Measurements from ENCODE around the gene TDRD10.
A peak's percentile ranks its signal among the peaks of the same experiment; 100 is the strongest.

The TDRD10 gene

DNA sequence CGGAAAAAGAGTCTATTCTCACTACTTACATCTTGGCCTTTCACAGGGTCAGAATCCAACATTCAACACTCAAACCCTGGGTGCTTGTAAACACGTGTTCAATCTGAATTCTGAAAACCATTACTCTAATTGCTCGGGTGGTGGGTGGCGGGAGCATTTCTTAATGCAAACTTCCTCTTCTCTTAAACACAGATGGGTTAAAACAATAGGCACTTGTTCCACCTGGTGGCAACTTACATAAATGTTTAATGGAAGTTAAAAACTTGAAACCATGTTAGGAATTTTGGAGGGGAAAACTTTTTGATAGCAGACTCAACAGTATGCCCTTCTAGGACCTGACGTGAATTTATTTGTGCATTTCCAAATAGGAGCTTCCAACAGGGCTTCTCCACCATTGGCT is 23.4 kb upstream of the TDRD10 start:
- WGBS (ENCODE audit: insufficient coverage): 14% methylated on average over 1 of the region's 5 CpGs
- CTCF ChIA-PET: interaction anchor here (0.6 to 20.1 kb wide), 17 partner anchors 12 to 146 kb away, joined by 3 to 341 read pairs (median 5); partner anchors contain the start of gene UBE2Q1
- H3K9me3 ChIP-seq (ENCODE audit: control extremely low read depth in 1 of 5, control insufficient read depth in 4 of 5, insufficient read depth in 2 of 5, low read depth in 1 of 5, low read length in 4 of 5): no peaks in the 10 kb centered on the region

DNA sequence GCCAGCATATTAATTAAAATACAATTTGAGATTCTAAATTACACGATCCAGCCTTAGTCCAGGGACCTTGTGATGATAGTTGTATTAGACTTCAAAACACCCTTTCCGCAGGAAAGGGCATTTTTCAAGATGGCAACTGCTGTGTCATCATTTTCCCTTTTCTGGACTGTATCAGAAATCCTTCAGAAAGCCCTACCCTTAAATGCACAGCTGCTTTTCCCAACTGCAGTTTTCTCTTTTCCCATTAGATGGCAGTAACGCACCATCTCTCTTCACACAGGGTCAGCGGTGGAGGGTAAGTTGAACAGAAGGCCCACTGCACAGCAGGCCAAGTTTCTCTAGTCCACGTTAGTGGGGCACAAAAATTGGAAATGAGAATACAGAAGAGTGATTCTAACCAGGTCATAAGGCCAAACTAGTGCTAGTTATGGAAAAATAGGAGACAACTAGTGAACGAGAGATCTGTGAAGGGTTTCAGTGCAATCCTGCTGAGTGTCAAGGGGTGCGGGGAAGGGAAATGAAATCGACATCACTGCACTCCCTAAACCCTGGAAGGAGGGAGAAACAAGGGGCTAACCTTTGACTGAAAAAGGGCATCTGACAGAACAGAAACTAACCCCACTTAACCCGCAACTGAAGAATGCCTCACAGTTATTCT is 22.1 kb upstream of the TDRD10 start:
- WGBS (ENCODE audit: insufficient coverage): 50% methylated on average over 3 of the region's 9 CpGs
- H3K27ac ChIP-seq (ENCODE audit: insufficient read depth in 1 of 2, low read depth in 1 of 2, low read length in 2 of 2, poor library complexity in 1 of 2, severe bottlenecking in 2 of 2): no peak overlapping the region
- peak; percentile 72 to 81 (median 80) for DNase-seq
- H3K27me3 ChIP-seq (replicated peaks in 2 of 5; ENCODE audit: control insufficient read depth in 4 of 5, insufficient read depth in 5 of 5, low read length in 4 of 5): no peaks in the 10 kb centered on the region
- H3K4me1 ChIP-seq (ENCODE audit: control extremely low read depth in 1 of 4, control insufficient read depth in 4 of 4, insufficient read depth in 4 of 4, low read length in 3 of 4): peaks cover 2 to 44% (median 21%) of the 10 kb centered on the region in 4 experiments
- CTCF ChIA-PET: interaction anchor here (0.6 to 20.1 kb wide), 32 partner anchors 8 to 456 kb away, joined by 3 to 341 read pairs (median 5); partner anchors contain the start of genes PMVK and UBE2Q1
- H3K36me3 ChIP-seq (ENCODE audit: control insufficient read depth in 4 of 4, insufficient read depth in 4 of 4, low read length in 3 of 4): no peaks in the 10 kb centered on the region
- H3K9me3 ChIP-seq (ENCODE audit: control extremely low read depth in 1 of 5, control insufficient read depth in 4 of 5, insufficient read depth in 2 of 5, low read depth in 1 of 5, low read length in 4 of 5): no peaks in the 10 kb centered on the region
- no peak overlapping the region for H3K4me3 ChIP-seq (ENCODE audit: control insufficient read depth in 1 of 7, extremely low read depth in 1 of 7, insufficient read depth in 4 of 7, low read depth in 2 of 7, low read length in 6 of 7)
- POLR2A ChIA-PET: interaction anchor here (1.4 kb wide), 1 partner anchor 66 kb away, joined by 6 read pairs; no protein-coding TSS in a partner anchor

More for the DNA sequence above, 23.4 kb upstream of the TDRD10 start:
- H3K36me3 ChIP-seq (ENCODE audit: control insufficient read depth in 4 of 4, insufficient read depth in 4 of 4, low read length in 3 of 4): no peaks in the 10 kb centered on the region
- peak; percentile 76 to 85 (median 84) for DNase-seq
- no peak overlapping the region for H3K27ac ChIP-seq (ENCODE audit: insufficient read depth in 1 of 2, low read depth in 1 of 2, low read length in 2 of 2, poor library complexity in 1 of 2, severe bottlenecking in 2 of 2)
- no peak overlapping the region for H3K4me3 ChIP-seq (ENCODE audit: control insufficient read depth in 1 of 7, extremely low read depth in 1 of 7, insufficient read depth in 4 of 7, low read depth in 2 of 7, low read length in 6 of 7)
- peaks cover 0 to 38% (median 26%) of the 10 kb centered on the region in 4 experiments for H3K4me1 ChIP-seq (ENCODE audit: control extremely low read depth in 1 of 4, control insufficient read depth in 4 of 4, insufficient read depth in 4 of 4, low read length in 3 of 4)
- no peaks in the 10 kb centered on the region for H3K27me3 ChIP-seq (replicated peaks in 2 of 5; ENCODE audit: control insufficient read depth in 4 of 5, insufficient read depth in 5 of 5, low read length in 4 of 5)
- POLR2A ChIA-PET: no interaction called here

DNA sequence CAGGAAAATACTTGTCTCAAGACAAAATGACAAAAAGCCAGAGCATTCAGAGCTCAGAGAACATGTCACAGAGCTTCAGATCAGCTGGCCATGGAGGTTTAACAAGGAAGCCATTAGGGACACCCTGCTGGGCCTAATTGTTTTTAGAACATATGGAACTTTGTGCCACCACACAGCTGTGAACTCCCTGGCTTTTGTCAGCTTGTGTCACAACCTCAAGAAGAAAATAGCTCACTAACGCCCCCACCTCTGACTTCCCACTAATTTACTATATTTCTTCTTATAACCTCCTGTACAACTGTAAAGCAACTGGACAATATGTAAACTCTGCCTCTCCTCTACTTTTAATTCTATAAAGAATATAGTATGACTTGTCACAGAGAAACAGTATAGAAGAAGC is 21.0 kb upstream of the TDRD10 start:
- Histone ChIP-seq H3K36me3 (ENCODE audit: control insufficient read depth in 4 of 4, insufficient read depth in 4 of 4, low read length in 3 of 4) (no peaks in the 10 kb centered on the region), H3K27ac (ENCODE audit: insufficient read depth in 1 of 2, low read depth in 1 of 2, low read length in 2 of 2, poor library complexity in 1 of 2, severe bottlenecking in 2 of 2) (no peak overlapping the region), H3K9me3 (ENCODE audit: control extremely low read depth in 1 of 5, control insufficient read depth in 4 of 5, insufficient read depth in 2 of 5, low read depth in 1 of 5, low read length in 4 of 5) (no peaks in the 10 kb centered on the region), H3K4me3 (ENCODE audit: control insufficient read depth in 1 of 7, extremely low read depth in 1 of 7, insufficient read depth in 4 of 7, low read depth in 2 of 7, low read length in 6 of 7) (no peak overlapping the region), H3K4me1 (ENCODE audit: control extremely low read depth in 1 of 4, control insufficient read depth in 4 of 4, insufficient read depth in 4 of 4, low read length in 3 of 4) (peaks cover 3 to 56% (median 30%) of the 10 kb centered on the region in 4 experiments), H3K27me3 (replicated peaks in 2 of 5; ENCODE audit: control insufficient read depth in 4 of 5, insufficient read depth in 5 of 5, low read length in 4 of 5) (no peaks in the 10 kb centered on the region)
- DNase-seq: no peak
- POLR2A ChIA-PET: no interaction called here
- CTCF ChIA-PET: interaction anchor here (0.6 to 20.1 kb wide), 26 partner anchors 10 to 535 kb away, joined by 3 to 341 read pairs (median 4); partner anchors contain the start of genes PMVK and UBE2Q1
- WGBS (ENCODE audit: insufficient coverage): no CpG with 5 or more reads among the region's 1 CpG

DNA sequence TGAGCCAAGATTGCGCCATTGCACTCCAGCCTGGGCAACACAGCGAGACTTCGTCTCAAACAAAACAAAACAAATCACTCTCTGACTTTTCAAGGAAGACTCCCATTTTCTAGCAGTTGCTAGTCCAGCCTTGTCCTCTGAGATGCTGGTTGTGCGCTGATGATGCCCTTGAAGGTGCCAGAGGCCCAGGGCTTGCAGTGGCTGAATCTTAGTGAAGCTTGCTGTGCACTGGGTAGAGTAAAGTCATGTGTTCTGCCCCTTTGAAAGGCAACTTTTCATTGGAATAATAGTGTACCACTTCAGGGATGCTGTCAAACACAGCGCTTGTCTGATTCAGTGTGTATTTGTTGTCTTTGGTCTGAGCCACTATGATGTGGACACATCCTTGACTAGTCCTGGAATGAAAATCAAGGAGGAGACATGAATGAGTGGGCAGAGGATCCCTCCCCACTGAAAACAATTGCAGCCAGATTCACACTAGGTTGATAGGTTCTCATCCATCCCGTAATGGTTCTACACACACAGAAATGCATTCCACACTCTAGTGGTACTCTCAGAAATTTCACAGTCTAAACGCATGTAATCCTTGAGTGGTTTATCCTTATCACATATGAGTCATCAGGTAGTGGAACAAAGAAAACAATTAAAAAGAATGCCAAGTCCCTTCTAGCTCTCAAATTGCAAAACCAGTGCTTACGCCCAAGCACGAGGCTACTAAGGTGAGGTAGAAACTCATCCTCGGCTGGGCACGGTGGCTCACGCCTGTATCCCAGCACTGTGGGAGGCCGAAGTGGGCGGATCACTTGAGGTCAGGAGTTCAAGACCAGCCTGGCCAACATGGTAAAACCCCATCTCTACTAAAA is 17.8 kb upstream of the TDRD10 start:
- H3K4me1 ChIP-seq (ENCODE audit: control extremely low read depth in 1 of 4, control insufficient read depth in 4 of 4, insufficient read depth in 4 of 4, low read length in 3 of 4): peaks cover 5 to 52% (median 29%) of the 10 kb centered on the region in 4 experiments
- no peaks in the 10 kb centered on the region for H3K9me3 ChIP-seq (ENCODE audit: control extremely low read depth in 1 of 5, control insufficient read depth in 4 of 5, insufficient read depth in 2 of 5, low read depth in 1 of 5, low read length in 4 of 5)
- CTCF ChIA-PET: interaction anchor here (0.7 to 20.1 kb wide), 4 partner anchors 57 to 217 kb away, joined by 3 to 341 read pairs (median 20); partner anchors contain the start of gene UBE2Q1
- no peak for DNase-seq
- H3K27ac ChIP-seq (ENCODE audit: insufficient read depth in 1 of 2, low read depth in 1 of 2, low read length in 2 of 2, poor library complexity in 1 of 2, severe bottlenecking in 2 of 2): no peak overlapping the region
- POLR2A ChIA-PET: no interaction called here
- no peaks in the 10 kb centered on the region for H3K36me3 ChIP-seq (ENCODE audit: control insufficient read depth in 4 of 4, insufficient read depth in 4 of 4, low read length in 3 of 4)
- 98% methylated on average over 10 of the region's 14 CpGs for whole genome bisulfite sequencing (ENCODE audit: insufficient coverage)
- no peaks in the 10 kb centered on the region for H3K27me3 ChIP-seq (replicated peaks in 2 of 5; ENCODE audit: control insufficient read depth in 4 of 5, insufficient read depth in 5 of 5, low read length in 4 of 5)
- H3K4me3 ChIP-seq (ENCODE audit: control insufficient read depth in 1 of 7, extremely low read depth in 1 of 7, insufficient read depth in 4 of 7, low read depth in 2 of 7, low read length in 6 of 7): no peak overlapping the region

DNA sequence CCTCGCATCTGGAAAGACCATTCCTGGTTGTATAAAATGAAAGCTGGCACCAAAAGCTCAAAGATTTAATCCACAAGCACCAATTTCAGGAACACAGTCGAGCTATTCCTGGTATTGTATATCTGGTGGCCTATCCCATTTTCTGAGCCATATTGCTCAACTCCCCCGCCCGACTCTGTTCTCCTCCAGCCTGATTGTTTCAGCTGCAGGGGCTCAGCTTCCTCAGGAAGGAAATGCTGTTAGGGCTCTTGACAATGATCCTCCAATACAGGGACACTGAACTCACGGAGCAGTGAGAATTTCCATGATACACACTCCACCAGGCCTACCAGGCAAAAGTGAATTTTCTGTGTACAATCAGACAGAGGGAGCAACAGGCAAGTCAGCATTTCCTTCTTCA is 16.9 kb upstream of the TDRD10 start:
- POLR2A ChIA-PET: interaction anchor here (0.6 kb wide), 1 partner anchor 556 kb away, joined by 5 read pairs; no protein-coding TSS in a partner anchor
- CTCF ChIA-PET: interaction anchor here (0.7 to 20.1 kb wide), 2 partner anchors 66 to 216 kb away, joined by 3 to 341 read pairs; partner anchors contain the start of gene UBE2Q1
- no peaks in the 10 kb centered on the region for H3K9me3 ChIP-seq (ENCODE audit: control extremely low read depth in 1 of 5, control insufficient read depth in 4 of 5, insufficient read depth in 2 of 5, low read depth in 1 of 5, low read length in 4 of 5)

DNA sequence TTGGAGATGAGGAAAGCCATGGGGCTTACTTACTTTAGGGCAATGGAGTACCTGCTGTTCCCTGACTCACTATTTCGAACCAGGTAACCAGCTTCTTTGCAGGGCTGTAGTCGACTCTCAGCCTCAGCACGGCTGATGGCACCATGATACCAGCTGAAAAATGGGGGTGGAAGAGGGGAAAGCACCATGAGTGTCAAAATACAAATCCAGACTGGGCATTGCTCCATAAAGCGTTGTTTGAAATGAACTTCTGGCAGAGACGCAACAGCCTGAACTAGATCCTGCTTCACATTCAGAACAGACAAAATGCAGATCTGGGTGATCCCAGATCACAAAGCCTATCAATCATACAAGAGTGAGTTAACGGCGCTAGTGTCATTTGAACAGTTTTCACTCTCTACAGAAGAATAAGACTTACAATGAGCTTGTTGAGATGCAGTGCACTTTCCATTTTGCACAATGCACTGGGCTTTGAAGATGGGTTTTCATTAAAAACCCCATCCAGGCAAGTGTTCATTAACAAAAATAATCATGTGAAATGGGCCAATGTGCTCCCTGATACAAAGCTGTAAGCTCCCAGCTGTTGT is 16.0 kb upstream of the TDRD10 start:
- 92% methylated on average over 5 of the region's 7 CpGs for WGBS (ENCODE audit: insufficient coverage)
- H3K4me1 ChIP-seq (ENCODE audit: control extremely low read depth in 1 of 4, control insufficient read depth in 4 of 4, insufficient read depth in 4 of 4, low read length in 3 of 4): peaks cover 5 to 42% (median 23%) of the 10 kb centered on the region in 4 experiments
- peak overlapping the region in 1 of 7 experiments; percentile 10 for H3K4me3 ChIP-seq (ENCODE audit: control insufficient read depth in 1 of 7, extremely low read depth in 1 of 7, insufficient read depth in 4 of 7, low read depth in 2 of 7, low read length in 6 of 7)
- no peaks in the 10 kb centered on the region for H3K36me3 ChIP-seq (ENCODE audit: control insufficient read depth in 4 of 4, insufficient read depth in 4 of 4, low read length in 3 of 4)
- no peaks in the 10 kb centered on the region for H3K9me3 ChIP-seq (ENCODE audit: control extremely low read depth in 1 of 5, control insufficient read depth in 4 of 5, insufficient read depth in 2 of 5, low read depth in 1 of 5, low read length in 4 of 5)
- DNase-seq: no peak
- ChIA-PET POLR2A (no interaction called here), CTCF (interaction anchor here (0.7 to 20.1 kb wide), 5 partner anchors 10 to 574 kb away, joined by 3 to 341 read pairs (median 4); partner anchors contain the start of gene UBE2Q1)
- no peak overlapping the region for H3K27ac ChIP-seq (ENCODE audit: insufficient read depth in 1 of 2, low read depth in 1 of 2, low read length in 2 of 2, poor library complexity in 1 of 2, severe bottlenecking in 2 of 2)
- H3K27me3 ChIP-seq (replicated peaks in 2 of 5; ENCODE audit: control insufficient read depth in 4 of 5, insufficient read depth in 5 of 5, low read length in 4 of 5): no peaks in the 10 kb centered on the region

More for the DNA sequence above, 16.9 kb upstream of the TDRD10 start:
- peak in 1 of 3 donors; percentile 63 for DNase-seq
- no peaks in the 10 kb centered on the region for H3K36me3 ChIP-seq (ENCODE audit: control insufficient read depth in 4 of 4, insufficient read depth in 4 of 4, low read length in 3 of 4)
- H3K27ac ChIP-seq (ENCODE audit: insufficient read depth in 1 of 2, low read depth in 1 of 2, low read length in 2 of 2, poor library complexity in 1 of 2, severe bottlenecking in 2 of 2): peak overlapping the region in 1 of 2 experiments; percentile 15
- peaks cover 5 to 46% (median 23%) of the 10 kb centered on the region in 4 experiments for H3K4me1 ChIP-seq (ENCODE audit: control extremely low read depth in 1 of 4, control insufficient read depth in 4 of 4, insufficient read depth in 4 of 4, low read length in 3 of 4)
- 8% methylated on average over 4 of the region's 5 CpGs for WGBS (ENCODE audit: insufficient coverage)
- H3K27me3 ChIP-seq (replicated peaks in 2 of 5; ENCODE audit: control insufficient read depth in 4 of 5, insufficient read depth in 5 of 5, low read length in 4 of 5): no peaks in the 10 kb centered on the region
- H3K4me3 ChIP-seq (ENCODE audit: control insufficient read depth in 1 of 7, extremely low read depth in 1 of 7, insufficient read depth in 4 of 7, low read depth in 2 of 7, low read length in 6 of 7): peak overlapping the region in 2 of 7 experiments; percentile 3 to 22

Data from common myeloid progenitor, CD34-positive (primary cell).